C4-2B (cell line): ENCODE measurements around the gene ITGA11.

ENCODE experiments used
- H3K27ac ChIP-seq: fragments of 450-650 bp; 2 replicates; pipeline ENCODE4 v1.5.1; 2017
- ZFX ChIP-seq: fragments of 450-650 bp; IDR thresholded peaks from 2 replicates; pipeline ENCODE4 v1.6.1; 2017
- TF ChIP-seq, protein P1 (sequence below): fragments of 450-650 bp; conservative IDR thresholded peaks from 2 replicates; pipeline ENCODE4 v1.5.1; 2017; ENCODE audit warnings: mild to moderate bottlenecking

Gene ITGA11

DNA sequence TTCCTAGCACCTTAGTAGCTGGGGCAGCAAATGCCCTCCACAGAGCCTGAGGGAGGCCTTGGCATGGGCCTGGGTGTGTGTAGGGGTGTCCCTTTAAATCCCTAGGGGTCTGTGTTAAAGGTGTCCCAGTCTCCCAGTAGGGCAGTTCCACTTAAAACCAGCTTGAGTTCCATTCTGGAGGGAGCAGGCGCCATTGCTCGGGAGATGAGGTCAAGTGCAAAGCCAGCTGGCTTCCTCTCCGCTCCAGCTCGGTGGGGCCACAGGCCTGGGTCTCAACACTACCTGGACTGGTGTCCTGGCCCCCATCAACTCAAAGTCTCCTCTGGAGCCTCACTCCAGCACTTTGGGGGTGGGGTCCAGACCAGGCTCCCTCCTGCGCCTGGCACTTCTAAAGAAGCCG is 129.2 kb downstream of the ITGA11 start:
- H3K27ac ChIP-seq = no peak overlapping the region
- no peak for TF ChIP-seq ZFX
- TF ChIP-seq, protein P1, sequence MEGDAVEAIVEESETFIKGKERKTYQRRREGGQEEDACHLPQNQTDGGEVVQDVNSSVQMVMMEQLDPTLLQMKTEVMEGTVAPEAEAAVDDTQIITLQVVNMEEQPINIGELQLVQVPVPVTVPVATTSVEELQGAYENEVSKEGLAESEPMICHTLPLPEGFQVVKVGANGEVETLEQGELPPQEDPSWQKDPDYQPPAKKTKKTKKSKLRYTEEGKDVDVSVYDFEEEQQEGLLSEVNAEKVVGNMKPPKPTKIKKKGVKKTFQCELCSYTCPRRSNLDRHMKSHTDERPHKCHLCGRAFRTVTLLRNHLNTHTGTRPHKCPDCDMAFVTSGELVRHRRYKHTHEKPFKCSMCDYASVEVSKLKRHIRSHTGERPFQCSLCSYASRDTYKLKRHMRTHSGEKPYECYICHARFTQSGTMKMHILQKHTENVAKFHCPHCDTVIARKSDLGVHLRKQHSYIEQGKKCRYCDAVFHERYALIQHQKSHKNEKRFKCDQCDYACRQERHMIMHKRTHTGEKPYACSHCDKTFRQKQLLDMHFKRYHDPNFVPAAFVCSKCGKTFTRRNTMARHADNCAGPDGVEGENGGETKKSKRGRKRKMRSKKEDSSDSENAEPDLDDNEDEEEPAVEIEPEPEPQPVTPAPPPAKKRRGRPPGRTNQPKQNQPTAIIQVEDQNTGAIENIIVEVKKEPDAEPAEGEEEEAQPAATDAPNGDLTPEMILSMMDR = no peak

GRCh38 chr15:68301301-68301700 is 130.7 kb downstream of the ITGA11 start:
- no peak overlapping the region for H3K27ac ChIP-seq
- no peak for TF ChIP-seq ZFX
- TF ChIP-seq, protein P1 = no peak

DNA sequence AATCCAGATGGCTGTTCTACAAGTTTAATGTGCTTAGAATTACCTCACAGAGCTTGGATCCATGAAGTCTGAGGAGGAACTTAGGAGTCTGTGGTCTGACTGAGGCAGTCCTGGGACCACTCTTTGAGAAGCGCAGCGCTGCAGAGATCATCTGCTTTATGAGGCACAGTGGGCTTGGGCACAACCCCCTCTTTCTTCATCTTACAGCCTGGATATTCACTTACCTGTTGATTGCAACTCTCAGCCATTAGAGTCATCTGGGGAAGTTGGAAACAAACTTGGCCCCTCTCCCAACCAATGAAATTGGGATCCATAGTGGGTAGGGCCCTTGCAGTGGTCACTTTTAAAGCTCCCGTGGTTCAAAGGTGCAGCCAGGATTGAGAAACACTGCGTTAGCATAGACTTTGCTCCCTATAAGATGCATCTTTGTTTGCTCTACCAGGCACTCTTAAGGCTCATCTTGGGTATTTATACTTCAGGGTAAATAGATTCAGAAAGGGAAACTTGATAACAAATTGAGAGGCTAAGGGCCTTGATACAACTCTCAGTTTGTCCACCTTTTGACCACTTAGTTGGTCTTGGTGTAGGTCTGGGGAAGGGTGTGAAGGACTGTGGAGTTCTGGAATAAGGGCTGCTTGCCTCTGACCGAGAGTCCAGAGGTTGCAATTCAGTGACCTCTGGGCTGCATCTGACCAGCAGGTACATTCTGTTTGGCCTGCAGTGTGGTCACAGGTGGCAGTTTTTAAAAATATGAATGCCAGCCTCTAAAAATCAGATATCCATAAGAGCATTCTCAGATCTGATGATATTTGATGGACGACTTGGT is 131.6 kb downstream of the ITGA11 start:
- TF ChIP-seq, protein P1 = no peak
- no peak for TF ChIP-seq ZFX
- H3K27ac ChIP-seq = no peak overlapping the region

GRCh38 chr15:68299436-68299835 is 132.5 kb downstream of the ITGA11 start:
- TF ChIP-seq, protein P1 = no peak
- no peak for TF ChIP-seq ZFX
- no peak overlapping the region for H3K27ac ChIP-seq

DNA sequence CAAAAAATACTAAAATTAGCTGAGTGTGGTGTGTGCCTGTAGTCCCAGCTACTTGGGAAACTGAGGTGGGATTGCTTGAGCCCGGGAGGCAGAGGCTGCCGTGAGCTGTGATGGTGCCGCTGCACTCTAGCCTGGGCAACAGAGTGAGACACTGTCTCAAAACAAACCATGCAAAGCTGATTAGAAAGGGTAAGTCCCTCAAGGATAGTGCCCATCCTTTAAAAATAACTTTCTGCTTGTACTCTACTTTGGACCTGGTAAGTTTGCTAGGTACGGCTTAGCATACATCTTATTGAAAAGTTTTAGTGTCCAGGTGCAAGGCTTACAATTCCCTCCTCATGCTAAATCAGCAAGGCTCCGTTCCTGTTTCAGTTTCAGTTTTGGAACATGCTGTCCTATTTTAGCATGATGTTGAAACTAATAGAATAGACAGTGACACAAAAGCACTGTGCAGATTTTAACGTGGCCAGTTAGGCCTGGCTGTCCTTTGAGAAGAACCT is 133.0 kb downstream of the ITGA11 start:
- no peak overlapping the region for H3K27ac ChIP-seq
- TF ChIP-seq, protein P1 = no peak
- no peak for TF ChIP-seq ZFX

- H3K27ac ChIP-seq = no peak overlapping the region
- TF ChIP-seq ZFX = no peak
- TF ChIP-seq, protein P1 = no peak
Observed at GRCh38 chr15:68298336-68298735, 133.6 kb downstream of the ITGA11 start.

DNA sequence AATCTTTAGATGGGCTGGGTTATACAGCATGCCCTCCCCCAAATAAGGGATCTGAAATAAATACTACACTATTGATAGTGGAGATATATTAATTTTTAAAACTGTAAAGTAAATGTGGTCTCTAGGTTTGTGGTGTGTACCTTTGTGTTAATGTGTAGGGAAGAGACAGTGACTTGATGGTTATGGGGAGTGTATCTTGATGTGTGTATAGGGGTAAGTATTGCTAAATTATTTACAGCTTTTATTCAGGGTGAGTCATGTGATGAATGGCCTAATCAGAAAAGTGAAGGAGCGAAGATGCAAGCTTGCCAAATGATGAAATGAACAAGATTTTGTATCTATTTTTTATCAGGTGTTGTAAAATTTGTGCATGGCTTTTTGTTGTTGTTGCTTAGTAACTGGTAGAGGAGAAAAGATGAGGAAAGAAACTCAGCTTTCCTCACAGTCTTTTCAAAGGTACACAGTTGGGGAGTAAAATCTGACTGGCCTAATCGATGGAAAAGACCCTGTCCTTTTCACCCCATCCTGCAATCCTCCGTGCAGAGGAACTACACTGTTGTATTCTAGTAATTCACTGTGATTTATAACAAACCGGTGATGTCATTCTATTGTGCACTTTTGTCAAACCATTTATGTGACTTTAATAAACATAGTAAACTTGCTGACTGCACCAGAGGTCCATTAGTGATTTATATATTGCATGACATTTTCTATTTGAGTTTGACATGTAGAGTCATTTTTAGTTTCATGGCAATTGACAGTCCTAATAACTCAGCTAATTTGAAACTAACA is 136.8 kb downstream of the ITGA11 start:
- TF ChIP-seq ZFX = no peak
- TF ChIP-seq, protein P1 = no peak
- no peak overlapping the region for H3K27ac ChIP-seq
